Gastroesophageal sphincter (tissue), 4 donors: Measurements from ENCODE around the gene PPP1R13B. TPM values are rescaled to one million over a fixed set of nuclear protein-coding genes. Genes with fewer than 3 reads are reported as not detected.
"Not testable (repeated sequence)": the region's sequence is repeated elsewhere in the genome, so short reads cannot be mapped to it uniquely, and the experiment has no call there.

Experiments
- ATAC-seq: fragments of 150-250 bp; one replicate; pipeline ENCODE4 v1.9.1; 2016; ENCODE audit warnings: mild to moderate bottlenecking, moderate library complexity
- H3K27ac ChIP-seq, 4 donors: fragments of 200-600 bp; sonication (generic) in 3 of 4; 1 replicate in 3 of 4; 2 replicates in 1 of 4; pipeline ENCODE4 v1.5.1; 2016 to 2019
- H3K27me3 ChIP-seq: fragments of 200-600 bp; sonication (generic); one replicate; pipeline ENCODE4 v1.5.1; 2019
- H3K36me3 ChIP-seq, 2 donors: fragments of 200-600 bp; sonication (generic); one replicate each; pipeline ENCODE4 v1.5.1; 2019; ENCODE audit warnings: control low read depth in 1 of 2
- H3K4me1 ChIP-seq, 3 donors: fragments of 200-600 bp; sonication (generic); 1 replicate in 2 of 3; 2 replicates in 1 of 3; pipeline ENCODE4 v1.5.1; 2016 to 2019; ENCODE audit warnings: control low read depth in 2 of 3
- H3K4me3 ChIP-seq, 2 donors: fragments of 200-600 bp; sonication (generic); one replicate each; pipeline ENCODE4 v1.5.1; 2019; ENCODE audit warnings: mild to moderate bottlenecking in 1 of 2, moderate library complexity in 1 of 2
- H3K9me3 ChIP-seq, 3 donors: fragments of 200-600 bp; sonication (generic); one replicate each; pipeline ENCODE4 v1.5.1; 2017 to 2019; ENCODE audit warnings: control low read depth in 2 of 3
- EP300 ChIP-seq: sonication (generic); formaldehyde crosslinking; IDR thresholded peaks from one replicate; pipeline ENCODE4 v1.6.1; 2017; ENCODE audit warnings: antibody characterized with exemption, mild to moderate bottlenecking
- POLR2A ChIP-seq, 2 donors: fragments of 450-650 bp; IDR thresholded peaks; one replicate each; pipeline ENCODE4 v1.6.1; 2017; ENCODE audit warnings: antibody characterized with exemption in 2 of 2, mild to moderate bottlenecking in 2 of 2, moderate library complexity in 1 of 2
- POLR2AphosphoS5 ChIP-seq: sonication (generic); formaldehyde crosslinking; IDR thresholded peaks from one replicate; pipeline ENCODE4 v1.6.1; 2017; ENCODE audit warnings: antibody characterized with exemption
- WGBS, 2 donors: methylation state at CpG; one replicate each; pipeline ENCODE4 v1.1.5; 2018; ENCODE audit warnings: low coverage in 1 of 2; 5-methylcytosine and 5-hydroxymethylcytosine counted together
- total RNA-seq, 4 donors: library from RNA; depleted of rRNA; stranded (reverse); fragments of >200 nt; gene quantifications; one replicate each; pipeline ENCODE4 v1.1.0, GENCODE V29; 2016
- TF ChIP-seq, protein P1 (sequence below), 4 experiments: fragments of 200-600 bp in 2 of 4; fragments of 450-650 bp in 2 of 4; sonication (generic) in 1 of 4; IDR thresholded peaks; one replicate each; pipeline ENCODE4 v1.5.1; 2017 to 2019; ENCODE audit warnings: antibody characterized with exemption in 4 of 4, mild to moderate bottlenecking in 2 of 4, moderate library complexity in 2 of 4

Gene PPP1R13B
- total RNA-seq, 4 donors from 2014 or later, result 13.9 to 24.8 (median 17.5) TPM

- Histone ChIP-seq H3K4me3 (no peak overlapping the region), H3K27me3 (no peaks in the 10 kb centered on the region), H3K4me1 (peaks cover 0 to 4% (median 0%) of the 10 kb centered on the region in 3 donors), H3K27ac (no peak overlapping the region), H3K9me3 (no peaks in the 10 kb centered on the region), H3K36me3 (no peaks in the 10 kb centered on the region)
- WGBS, 2 donors, result 80 to 95% methylated on average over 2 to 3 of the region's 8 CpGs
- no peak for ATAC-seq
- TF ChIP-seq POLR2A (IDR thresholded peaks at IDR 0.05), result no peak
- no peak for TF ChIP-seq POLR2AphosphoS5
- no peak for TF ChIP-seq EP300
Measured at GRCh38 chr14:103892247-103892646, 44.9 kb upstream of the PPP1R13B start.

DNA sequence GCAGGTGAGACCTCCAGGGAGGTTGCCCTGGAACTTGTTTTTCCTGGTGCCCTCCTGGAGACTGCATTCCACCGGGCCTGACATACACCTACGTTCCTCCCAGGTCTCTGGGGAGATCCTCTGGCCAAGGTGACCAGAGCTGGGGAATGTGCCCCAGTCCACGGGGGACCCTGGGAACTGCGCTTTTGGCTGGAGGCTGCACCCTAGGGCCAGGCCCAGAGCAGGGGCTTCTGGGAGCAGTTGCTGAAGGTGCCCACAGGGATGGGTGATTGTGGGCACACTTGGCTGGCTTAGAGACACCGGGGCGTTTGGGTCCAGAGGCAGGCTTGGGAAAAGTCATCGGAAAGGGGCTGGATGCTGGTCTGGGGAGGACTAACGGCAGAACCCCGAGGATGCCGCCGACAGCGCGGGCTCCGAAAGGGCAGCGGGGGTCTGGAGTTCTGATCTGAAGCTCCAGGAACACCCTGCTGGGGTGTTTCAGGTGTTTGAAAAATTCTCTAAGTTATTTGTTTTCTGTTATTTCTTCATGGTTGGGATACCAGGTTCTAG is 44.4 kb upstream of the PPP1R13B start:
- WGBS, 2 donors, result 91 to 94% methylated on average over 6 to 7 of the region's 15 CpGs
- TF ChIP-seq EP300, result no peak
- no peak for TF ChIP-seq POLR2AphosphoS5
- TF ChIP-seq, protein P1, sequence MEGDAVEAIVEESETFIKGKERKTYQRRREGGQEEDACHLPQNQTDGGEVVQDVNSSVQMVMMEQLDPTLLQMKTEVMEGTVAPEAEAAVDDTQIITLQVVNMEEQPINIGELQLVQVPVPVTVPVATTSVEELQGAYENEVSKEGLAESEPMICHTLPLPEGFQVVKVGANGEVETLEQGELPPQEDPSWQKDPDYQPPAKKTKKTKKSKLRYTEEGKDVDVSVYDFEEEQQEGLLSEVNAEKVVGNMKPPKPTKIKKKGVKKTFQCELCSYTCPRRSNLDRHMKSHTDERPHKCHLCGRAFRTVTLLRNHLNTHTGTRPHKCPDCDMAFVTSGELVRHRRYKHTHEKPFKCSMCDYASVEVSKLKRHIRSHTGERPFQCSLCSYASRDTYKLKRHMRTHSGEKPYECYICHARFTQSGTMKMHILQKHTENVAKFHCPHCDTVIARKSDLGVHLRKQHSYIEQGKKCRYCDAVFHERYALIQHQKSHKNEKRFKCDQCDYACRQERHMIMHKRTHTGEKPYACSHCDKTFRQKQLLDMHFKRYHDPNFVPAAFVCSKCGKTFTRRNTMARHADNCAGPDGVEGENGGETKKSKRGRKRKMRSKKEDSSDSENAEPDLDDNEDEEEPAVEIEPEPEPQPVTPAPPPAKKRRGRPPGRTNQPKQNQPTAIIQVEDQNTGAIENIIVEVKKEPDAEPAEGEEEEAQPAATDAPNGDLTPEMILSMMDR (IDR thresholded peaks at IDR 0.05), result no peak
- no peak for TF ChIP-seq POLR2A (IDR thresholded peaks at IDR 0.05)

GRCh38 chr14:103890821-103891666 is 43.7 kb upstream of the PPP1R13B start:
- no peaks in the 10 kb centered on the region for H3K4me1 ChIP-seq
- H3K4me3 ChIP-seq, result no peak overlapping the region
- WGBS, 2 donors, result 90 to 100% methylated on average over 2 to 4 of the region's 18 CpGs
- no peaks in the 10 kb centered on the region for H3K36me3 ChIP-seq
- TF ChIP-seq POLR2A (IDR thresholded peaks at IDR 0.05) (no peak), EP300 (no peak), POLR2AphosphoS5 (no peak)
- TF ChIP-seq, protein P1 (IDR thresholded peaks at IDR 0.05), result no peak
- H3K27ac ChIP-seq, result no peak overlapping the region
- no peaks in the 10 kb centered on the region for H3K27me3 ChIP-seq
- H3K9me3 ChIP-seq, result no peaks in the 10 kb centered on the region
- peak; percentile 17 for ATAC-seq

More for the DNA sequence above, 44.4 kb upstream of the PPP1R13B start:
- no peak overlapping the region for H3K4me3 ChIP-seq
- H3K27ac ChIP-seq, result no peak overlapping the region
- H3K9me3 ChIP-seq, result no peaks in the 10 kb centered on the region
- no peaks in the 10 kb centered on the region for H3K4me1 ChIP-seq
- no peaks in the 10 kb centered on the region for H3K27me3 ChIP-seq
- no peaks in the 10 kb centered on the region for H3K36me3 ChIP-seq
- ATAC-seq, result no peak

DNA sequence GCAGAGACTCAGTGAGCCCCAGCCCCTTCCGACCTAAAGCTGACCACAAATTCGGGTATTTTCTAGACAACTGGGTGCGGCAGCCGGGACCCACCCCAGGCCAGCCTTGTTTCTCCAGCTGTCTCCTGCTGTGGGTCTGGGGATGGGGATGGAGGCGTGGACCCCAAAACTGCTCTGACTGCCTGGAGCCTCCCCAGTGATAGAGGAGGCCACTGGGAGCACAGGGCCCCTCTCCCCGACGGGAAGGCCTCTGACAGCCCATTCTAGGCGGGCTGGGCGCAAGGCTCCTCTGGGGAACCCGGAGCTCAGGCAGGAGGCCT is 42.6 kb upstream of the PPP1R13B start:
- no peak for ATAC-seq
- Histone ChIP-seq H3K9me3 (no peaks in the 10 kb centered on the region), H3K4me1 (no peaks in the 10 kb centered on the region), H3K27ac (no peak overlapping the region), H3K4me3 (no peak overlapping the region), H3K27me3 (no peaks in the 10 kb centered on the region), H3K36me3 (no peaks in the 10 kb centered on the region)
- no CpG with 5 or more reads among the region's 10 CpGs for WGBS, 2 donors
- TF ChIP-seq, protein P1 (IDR thresholded peaks at IDR 0.05), result no peak
- TF ChIP-seq POLR2AphosphoS5 (no peak), POLR2A (IDR thresholded peaks at IDR 0.05) (no peak), EP300 (no peak)

DNA sequence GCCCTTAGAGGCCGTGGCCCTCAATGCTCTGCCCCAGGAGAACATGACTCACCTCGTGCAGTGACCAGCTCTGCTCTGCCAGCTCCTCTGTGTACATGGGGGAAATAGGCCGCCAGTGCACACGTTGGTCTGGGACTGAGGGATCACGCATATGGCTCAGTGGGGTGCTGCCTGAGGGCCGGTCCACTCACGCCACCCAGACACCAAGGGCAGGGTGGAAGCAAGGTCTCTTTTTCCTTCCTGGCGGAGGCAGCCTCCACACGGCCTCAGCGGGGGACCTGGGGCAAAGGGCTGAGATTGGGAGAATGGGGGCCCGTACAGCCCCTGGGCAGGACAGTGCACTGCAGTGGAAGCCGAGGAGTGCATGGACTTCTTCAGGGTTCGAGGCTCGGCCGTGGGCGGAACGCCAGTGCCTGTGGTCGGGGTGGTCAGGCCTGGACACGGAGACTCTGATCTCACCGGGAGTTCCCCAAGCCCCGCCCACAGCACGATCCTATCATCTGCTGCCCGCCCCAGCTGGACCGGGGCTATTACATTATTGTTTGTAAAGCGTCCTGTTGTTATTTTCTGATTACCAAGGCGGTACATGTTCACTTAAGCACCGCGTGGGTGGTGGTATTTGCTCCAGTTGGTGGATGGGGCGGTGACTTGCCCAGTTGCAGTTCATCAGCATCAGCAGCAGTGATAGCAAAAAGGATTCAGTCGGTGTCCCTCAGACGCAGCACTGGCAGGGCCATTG is 42.1 kb upstream of the PPP1R13B start:
- no peak overlapping the region for H3K27ac ChIP-seq
- no peak overlapping the region for H3K4me3 ChIP-seq
- no peaks in the 10 kb centered on the region for H3K27me3 ChIP-seq
- TF ChIP-seq, protein P1 (IDR thresholded peaks at IDR 0.05), result no peak
- TF ChIP-seq EP300 (no peak), POLR2AphosphoS5 (no peak), POLR2A (IDR thresholded peaks at IDR 0.05) (no peak)
- H3K4me1 ChIP-seq, result no peaks in the 10 kb centered on the region
- WGBS, 2 donors, result 73% methylated on average over 3 of the region's 31 CpGs; no CpG with 5 or more reads in 1 of the 2 donors
- no peak for ATAC-seq
- no peaks in the 10 kb centered on the region for H3K9me3 ChIP-seq
- no peaks in the 10 kb centered on the region for H3K36me3 ChIP-seq

GRCh38 chr14:103889002-103889312 is 41.6 kb upstream of the PPP1R13B start:
- ATAC-seq, H3K4me1 ChIP-seq, H3K4me3 ChIP-seq, H3K27ac ChIP-seq, H3K36me3 ChIP-seq, H3K27me3 ChIP-seq, H3K9me3 ChIP-seq: not testable (repeated sequence)
- 100% methylated on average over 2 of the region's 8 CpGs; no CpG with 5 or more reads in 1 of the 2 donors for WGBS, 2 donors
